Stomach (tissue), 9 donors: Measurements from ENCODE around the gene RAD54L. TPM values are rescaled to one million over a fixed set of nuclear protein-coding genes. Genes with fewer than 3 reads are reported as not detected.
A peak's percentile ranks its signal among the peaks of the same experiment; 100 is the strongest.

ENCODE experiments used
- DNase-seq, 2 donors: peaks; one replicate each; pipeline versions ENCODE4 v3.0.0 to v3.0.0-alpha.2; 2013 to 2019
- H3K27ac ChIP-seq, 5 donors: fragments of 200-600 bp in 4 of 5; sonication (generic) in 4 of 5; one replicate each; pipeline ENCODE4 v1.5.1; 2013 to 2019; ENCODE audit warnings: mild to moderate bottlenecking in 1 of 5, moderate library complexity in 1 of 5
- H3K27me3 ChIP-seq, 3 donors: fragments of 200-600 bp; sonication (generic); one replicate each; pipeline ENCODE4 v1.5.1; 2017 to 2019; ENCODE audit warnings: mixed run types in 1 of 3
- H3K36me3 ChIP-seq, 4 donors: fragments of 200-600 bp; sonication (generic); 1 replicate in 3 of 4; 2 replicates in 1 of 4; pipeline ENCODE4 v1.5.1; 2016 to 2019
- H3K4me1 ChIP-seq, 4 donors: fragments of 200-600 bp; sonication (generic); one replicate each; pipeline ENCODE4 v1.5.1; 2016 to 2019
- H3K4me3 ChIP-seq, 4 donors: fragments of 200-600 bp; sonication (generic) in 3 of 4; one replicate each; pipeline ENCODE4 v1.5.1; 2016 to 2019; ENCODE audit warnings: mild to moderate bottlenecking in 1 of 4
- H3K9me3 ChIP-seq, 4 donors: fragments of 200-600 bp; sonication (generic); one replicate each; pipeline ENCODE4 v1.5.1; 2016 to 2019
- EP300 ChIP-seq: sonication (generic); formaldehyde crosslinking; IDR thresholded peaks from one replicate; pipeline ENCODE4 v1.6.1; 2017; ENCODE audit warnings: antibody characterized with exemption
- POLR2A ChIP-seq, 4 donors: fragments of 450-650 bp; IDR thresholded peaks; one replicate each; pipeline ENCODE4 v1.6.1; 2016; ENCODE audit warnings: antibody characterized with exemption in 4 of 4, control low read depth in 2 of 4, mild to moderate bottlenecking in 1 of 4, moderate library complexity in 1 of 4
- POLR2AphosphoS5 ChIP-seq, 3 donors: sonication (generic); formaldehyde crosslinking; IDR thresholded peaks; one replicate each; pipeline ENCODE4 v1.6.1; 2016; ENCODE audit warnings: antibody characterized with exemption in 3 of 3
- WGBS, 5 donors: extraction: QIAGEN DNeasy Blood & Tissue Kit in 3 of 5; methylation state at CpG; one replicate each; pipeline versions ENCODE4 v1.1.5 to v1.1.7; 2013 to 2018; 5-methylcytosine and 5-hydroxymethylcytosine counted together
- intact Hi-C: fragments of 100-400 bp; cut with DNase I; formaldehyde crosslinking; loops from one replicate; pipeline ENCODE4 v1.15.1; 2023; ENCODE audit warnings: low total_unique reads
- polyA plus RNA-seq, 3 donors: library from polyadenylated mRNA; stranded (reverse); fragments of 200-250 nt; gene quantifications; one replicate each; pipeline ENCODE4 v1.2.3, GENCODE V29; 2013
- total RNA-seq, 5 donors: library from RNA; depleted of rRNA; stranded (reverse); fragments of >200 nt; gene quantifications; one replicate each; pipeline versions ENCODE4 v1.1.0 to v1.2.3, GENCODE V29; 2014 to 2016
- TF ChIP-seq, protein P1 (sequence below), 7 experiments: fragments of 450-650 bp in 4 of 7; fragments of 200-600 bp in 3 of 7; sonication (generic) in 3 of 7; IDR thresholded peaks; one replicate each; pipeline ENCODE4 v1.5.1; 2016 to 2019; ENCODE audit warnings: antibody characterized with exemption in 7 of 7, control low read depth in 2 of 7, mild to moderate bottlenecking in 1 of 7
- donor health status: healthy with polysubstance abuse.
- donor health status: Bipolar disorder and iron deficiency.
- donor health status: healthy.

RAD54L gene
- total and polyA plus RNA-seq, 8 donors: 0.45 to 99.6 (median 3.5) TPM

GRCh38 chr1:46278807-46279206 lies 31.2 kb downstream of the RAD54L start:
- no peak overlapping the region for H3K27ac ChIP-seq

DNA sequence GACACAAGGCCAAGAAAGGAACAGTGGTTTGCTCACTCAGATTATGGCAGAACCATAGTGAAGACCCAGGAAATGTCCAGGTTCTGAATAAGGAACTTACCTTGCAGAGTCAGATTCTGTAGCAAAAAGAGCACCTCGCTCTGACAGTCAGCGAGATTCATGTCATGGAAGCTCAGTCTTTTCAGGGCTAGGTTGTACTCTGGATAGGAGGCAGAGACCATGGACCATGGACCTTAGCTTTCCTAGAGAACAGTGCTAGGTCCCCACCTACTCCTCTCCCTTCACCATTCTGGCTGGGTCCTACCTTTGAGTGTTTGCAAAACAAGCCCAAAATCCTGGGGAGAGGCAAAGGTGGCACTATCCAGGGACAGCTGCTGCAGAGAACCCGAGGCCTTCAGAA lies 32.5 kb downstream of the RAD54L start:
- H3K27ac ChIP-seq: no peak overlapping the region
- 90 to 96% (median 95%) methylated on average over 3 of the region's 3 CpGs for WGBS, 5 donors
- H3K27me3 ChIP-seq: no peaks in the 10 kb centered on the region
- no peak overlapping the region for H3K4me3 ChIP-seq
- peaks cover 31 to 81% (median 78%) of the 10 kb centered on the region in 4 donors for H3K36me3 ChIP-seq
- TF ChIP-seq POLR2AphosphoS5 (IDR thresholded peaks at IDR 0.05) (no peak), EP300 (no peak), POLR2A (IDR thresholded peaks at IDR 0.05) (no peak)
- TF ChIP-seq, protein P1, sequence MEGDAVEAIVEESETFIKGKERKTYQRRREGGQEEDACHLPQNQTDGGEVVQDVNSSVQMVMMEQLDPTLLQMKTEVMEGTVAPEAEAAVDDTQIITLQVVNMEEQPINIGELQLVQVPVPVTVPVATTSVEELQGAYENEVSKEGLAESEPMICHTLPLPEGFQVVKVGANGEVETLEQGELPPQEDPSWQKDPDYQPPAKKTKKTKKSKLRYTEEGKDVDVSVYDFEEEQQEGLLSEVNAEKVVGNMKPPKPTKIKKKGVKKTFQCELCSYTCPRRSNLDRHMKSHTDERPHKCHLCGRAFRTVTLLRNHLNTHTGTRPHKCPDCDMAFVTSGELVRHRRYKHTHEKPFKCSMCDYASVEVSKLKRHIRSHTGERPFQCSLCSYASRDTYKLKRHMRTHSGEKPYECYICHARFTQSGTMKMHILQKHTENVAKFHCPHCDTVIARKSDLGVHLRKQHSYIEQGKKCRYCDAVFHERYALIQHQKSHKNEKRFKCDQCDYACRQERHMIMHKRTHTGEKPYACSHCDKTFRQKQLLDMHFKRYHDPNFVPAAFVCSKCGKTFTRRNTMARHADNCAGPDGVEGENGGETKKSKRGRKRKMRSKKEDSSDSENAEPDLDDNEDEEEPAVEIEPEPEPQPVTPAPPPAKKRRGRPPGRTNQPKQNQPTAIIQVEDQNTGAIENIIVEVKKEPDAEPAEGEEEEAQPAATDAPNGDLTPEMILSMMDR (IDR thresholded peaks at IDR 0.05): no peak
- intact Hi-C loops: no loop called here
- DNase-seq: no peak
- no peaks in the 10 kb centered on the region for H3K9me3 ChIP-seq
- no peaks in the 10 kb centered on the region for H3K4me1 ChIP-seq

More at GRCh38 chr1:46278807-46279206, 31.2 kb downstream of the RAD54L start:
- H3K27me3 ChIP-seq: no peaks in the 10 kb centered on the region
- H3K9me3 ChIP-seq: no peaks in the 10 kb centered on the region
- peaks cover 28 to 69% (median 65%) of the 10 kb centered on the region in 4 donors for H3K36me3 ChIP-seq
- no peak overlapping the region for H3K4me3 ChIP-seq
- peak in 1 of 2 donors; percentile 9 for DNase-seq
- intact Hi-C loops: no loop called here
- WGBS, 5 donors: 79 to 95% (median 91%) methylated on average over 9 to 12 of the region's 12 CpGs
- no peaks in the 10 kb centered on the region for H3K4me1 ChIP-seq
- TF ChIP-seq POLR2A (IDR thresholded peaks at IDR 0.05) (no peak), EP300 (no peak), POLR2AphosphoS5 (IDR thresholded peaks at IDR 0.05) (no peak)
- TF ChIP-seq, protein P1 (IDR thresholded peaks at IDR 0.05): no peak

GRCh38 chr1:46281021-46281420 lies 33.5 kb downstream of the RAD54L start:
- no peak for DNase-seq
- intact Hi-C loops: no loop called here
- no peak for TF ChIP-seq POLR2AphosphoS5 (IDR thresholded peaks at IDR 0.05)
- TF ChIP-seq EP300: no peak
- TF ChIP-seq, protein P1 (IDR thresholded peaks at IDR 0.05): no peak
- TF ChIP-seq POLR2A (IDR thresholded peaks at IDR 0.05): no peak
- 92 to 97% (median 95%) methylated on average over 14 of the region's 14 CpGs for WGBS, 5 donors
- no peaks in the 10 kb centered on the region for H3K9me3 ChIP-seq
- H3K27me3 ChIP-seq: no peaks in the 10 kb centered on the region
- no peak overlapping the region for H3K27ac ChIP-seq
- H3K36me3 ChIP-seq: peaks cover 40 to 91% (median 88%) of the 10 kb centered on the region in 4 donors
- H3K4me3 ChIP-seq: no peak overlapping the region
- no peaks in the 10 kb centered on the region for H3K4me1 ChIP-seq

GRCh38 chr1:46284058-46284457 lies 36.5 kb downstream of the RAD54L start:
- Histone ChIP-seq H3K27me3 (no peaks in the 10 kb centered on the region), H3K36me3 (peaks cover 40 to 99% (median 91%) of the 10 kb centered on the region in 4 donors), H3K4me3 (no peak overlapping the region), H3K27ac (no peak overlapping the region), H3K4me1 (no peaks in the 10 kb centered on the region), H3K9me3 (no peaks in the 10 kb centered on the region)
- WGBS, 5 donors: 81 to 93% (median 89%) methylated on average over 1 of the region's 1 CpG
- DNase-seq: no peak
- intact Hi-C loops: no loop called here
- TF ChIP-seq POLR2AphosphoS5 (IDR thresholded peaks at IDR 0.05) (no peak), POLR2A (IDR thresholded peaks at IDR 0.05) (no peak), EP300 (no peak)
- TF ChIP-seq, protein P1 (IDR thresholded peaks at IDR 0.05): no peak
